Measurements from ENCODE around the gene NUP188. TPM values are rescaled to one million over a fixed set of nuclear protein-coding genes. Genes with fewer than 3 reads are reported as not detected.

The NUP188 gene
- total RNA-seq, 2 donors from 2014 or later = 34.6 to 88.6 TPM

- Histone ChIP-seq H3K27ac (peak within 1 kb of the TSS; percentile 87 to 97), H3K4me3 (peak within 1 kb of the TSS; percentile 41 to 53), H3K27me3 (replicated peaks; ENCODE audit: insufficient read depth) (no peaks in the 10 kb centered on the region), H3K4me1 (replicated peaks) (peaks cover 32% of the 10 kb centered on the region), H3K36me3 (no peaks in the 10 kb centered on the region), H3K9me3 (no peaks in the 10 kb centered on the region)
- intact Hi-C loops (cut with DNase I) = loop anchor here (5.0 to 10.0 kb wide), 2 partner anchors 38 to 1406 kb away; partner anchors contain the start of genes KYAT1 and LRRC8A
- TF ChIP-seq CTCF (IDR thresholded peaks at IDR 0.05) = no peak
- TF ChIP-seq POLR2AphosphoS5 (IDR thresholded peaks at IDR 0.05) = no peak
- TF ChIP-seq POLR2A (IDR thresholded peaks at IDR 0.05) = no peak
- peak; percentile 56 for DNase-seq (ENCODE audit: low spot score)
- 27% methylated on average over 13 of the region's 13 CpGs for WGBS
These were observed 27.0 kb upstream of the NUP188 start, which contains the start of gene PHYHD1 for GRCh38 chr9:128920381-128921058. Gene PHYHD1 (plus strand): TSS chr9:128920982. CDS start chr9:128922324, 1,342 bp downstream.

- peak overlapping the region; percentile 87 to 97 for H3K27ac ChIP-seq
- TF ChIP-seq POLR2A (IDR thresholded peaks at IDR 0.05) = peak; percentile 55
- peak; percentile 24 for TF ChIP-seq POLR2AphosphoS5 (IDR thresholded peaks at IDR 0.05)
- peak in 2 of 4 experiments; percentile 8 to 38 for TF ChIP-seq CTCF (IDR thresholded peaks at IDR 0.05)
- intact Hi-C loops (cut with DNase I) = loop anchor here (5.0 to 10.0 kb wide), 2 partner anchors 40 to 1407 kb away; partner anchors contain the start of genes KYAT1 and LRRC8A
- H3K4me1 ChIP-seq (replicated peaks) = peaks cover 18% of the 10 kb centered on the region
- 9% methylated on average over 32 of the region's 32 CpGs for WGBS
- no peaks in the 10 kb centered on the region for H3K36me3 ChIP-seq
- H3K9me3 ChIP-seq = no peaks in the 10 kb centered on the region
- peak overlapping the region; percentile 41 to 53 for H3K4me3 ChIP-seq
- peak; percentile 42 for DNase-seq (ENCODE audit: low spot score)
- H3K27me3 ChIP-seq (replicated peaks; ENCODE audit: insufficient read depth) = no peaks in the 10 kb centered on the region
These were observed 25.4 kb upstream of the NUP188 start for GRCh38 chr9:128921881-128922763.

GRCh38 chr9:128923493-128923883 is 24.0 kb upstream of the NUP188 start:
- H3K4me1 ChIP-seq (replicated peaks) = peaks cover 22% of the 10 kb centered on the region
- TF ChIP-seq POLR2A (IDR thresholded peaks at IDR 0.05) (no peak), POLR2AphosphoS5 (IDR thresholded peaks at IDR 0.05) (no peak), CTCF (IDR thresholded peaks at IDR 0.05) (no peak)
- H3K27ac ChIP-seq = peak overlapping the region in 1 of 2 donors; percentile 97
- H3K27me3 ChIP-seq (replicated peaks; ENCODE audit: insufficient read depth) = no peaks in the 10 kb centered on the region
- 86% methylated on average over 6 of the region's 6 CpGs for WGBS
- intact Hi-C loops (cut with DNase I) = loop anchor here (5.0 to 10.0 kb wide), 2 partner anchors 41 to 1409 kb away; partner anchors contain the start of genes KYAT1 and LRRC8A
- no peak for DNase-seq (ENCODE audit: low spot score)
- no peaks in the 10 kb centered on the region for H3K9me3 ChIP-seq
- no peaks in the 10 kb centered on the region for H3K36me3 ChIP-seq
- H3K4me3 ChIP-seq = no peak overlapping the region

GRCh38 chr9:128927731-128928411 is 19.6 kb upstream of the NUP188 start:
- Histone ChIP-seq H3K27me3 (replicated peaks; ENCODE audit: insufficient read depth) (no peaks in the 10 kb centered on the region), H3K9me3 (no peaks in the 10 kb centered on the region), H3K4me3 (no peak overlapping the region), H3K4me1 (replicated peaks) (peaks cover 3% of the 10 kb centered on the region), H3K27ac (peak overlapping the region; percentile 41 to 50), H3K36me3 (no peaks in the 10 kb centered on the region)
- peak; percentile 49 for DNase-seq (ENCODE audit: low spot score)
- intact Hi-C loops (cut with DNase I) = loop anchor here (1.0 to 10.0 kb wide), 2 partner anchors 65 to 1413 kb away; no protein-coding TSS in a partner anchor
- 24% methylated on average over 10 of the region's 10 CpGs for WGBS
- TF ChIP-seq POLR2A (IDR thresholded peaks at IDR 0.05) = no peak
- peak; percentile 83 to 97 (median 96) for TF ChIP-seq CTCF (IDR thresholded peaks at IDR 0.05)
- peak; percentile 69 for TF ChIP-seq POLR2AphosphoS5 (IDR thresholded peaks at IDR 0.05)
